Amniotic stem cell (primary cell): ENCODE measurements around the gene AGTRAP.

Experiments used
- DNase-seq: peaks from one replicate; lab custom pipeline; 2025; lab: John Stamatoyannopoulos, UW

Gene AGTRAP

GRCh38 chr1:11784256-11784992 lies 48.5 kb downstream of the AGTRAP start:
- DNase-seq: no peak

- DNase-seq: no peak
Observed at GRCh38 chr1:11784993-11785769, 49.2 kb downstream of the AGTRAP start.

- no peak for DNase-seq
Observed at GRCh38 chr1:11786168-11786567, 50.2 kb downstream of the AGTRAP start.

GRCh38 chr1:11787251-11787803 lies 51.4 kb downstream of the AGTRAP start:
- DNase-seq: no peak

- DNase-seq: no peak
Observed at GRCh38 chr1:11787804-11788436, 52.0 kb downstream of the AGTRAP start.

- no peak for DNase-seq
Observed at GRCh38 chr1:11788549-11789053, 52.7 kb downstream of the AGTRAP start.

GRCh38 chr1:11789126-11790067 lies 53.5 kb downstream of the AGTRAP start:
- DNase-seq: no peak

- no peak for DNase-seq
Observed at GRCh38 chr1:11790101-11790879, 54.4 kb downstream of the AGTRAP start.

- DNase-seq: no peak
Observed at GRCh38 chr1:11790880-11791715, 55.2 kb downstream of the AGTRAP start.

GRCh38 chr1:11792106-11792505 lies 56.2 kb downstream of the AGTRAP start:
- DNase-seq: no peak

GRCh38 chr1:11793819-11794218 lies 57.9 kb downstream of the AGTRAP start:
- DNase-seq: no peak

GRCh38 chr1:11794446-11795237 lies 58.7 kb downstream of the AGTRAP start:
- DNase-seq: no peak

GRCh38 chr1:11795238-11795890 lies 59.4 kb downstream of the AGTRAP start:
- no peak for DNase-seq

GRCh38 chr1:11796036-11796828 lies 60.3 kb downstream of the AGTRAP start:
- no peak for DNase-seq

- no peak for DNase-seq
Observed at GRCh38 chr1:11797525-11798216, 61.7 kb downstream of the AGTRAP start.

GRCh38 chr1:11799099-11799498 lies 63.2 kb downstream of the AGTRAP start:
- no peak for DNase-seq

GRCh38 chr1:11799896-11800295 lies 64.0 kb downstream of the AGTRAP start:
- DNase-seq: no peak
